RWPE2 (cell line): Measurements from ENCODE around the gene SMIM45.
A peak's percentile ranks its signal among the peaks of the same experiment; 100 is the strongest.

ENCODE experiments used
- ATAC-seq: fragments of 200-7000 bp; cut with Tn5 transposase; 3 replicates; pipeline ENCODE4 v1.9.1; 2021; ENCODE audit warnings: low read depth
- DNase-seq: peaks from one replicate; pipeline ENCODE4 v3.0.0-alpha.2; 2020; ENCODE audit warnings: low spot score
- H3K27ac ChIP-seq: fragments of 450-650 bp; 2 replicates; pipeline ENCODE4 v1.5.1; 2017; ENCODE audit warnings: mild to moderate bottlenecking; ENCODE audit not compliant: poor library complexity, severe bottlenecking
- H3K27me3 ChIP-seq: fragments of 250-450 bp; sonication (Bioruptor Pico); 2 replicates; pipeline ENCODE4 v1.5.1; 2021; ENCODE audit warnings: mild to moderate bottlenecking, moderate library complexity; ENCODE audit not compliant: insufficient read depth, poor library complexity, severe bottlenecking
- H3K36me3 ChIP-seq: fragments of 250-450 bp; sonication (Bioruptor Pico); 2 replicates; pipeline ENCODE4 v1.5.1; 2020; ENCODE audit warnings: low read depth, mild to moderate bottlenecking, moderate library complexity
- H3K4me1 ChIP-seq: fragments of 250-450 bp; sonication (Bioruptor Pico); 2 replicates; pipeline ENCODE4 v1.5.1; 2021; ENCODE audit warnings: mild to moderate bottlenecking, moderate library complexity; ENCODE audit not compliant: insufficient read depth, poor library complexity, severe bottlenecking
- H3K4me3 ChIP-seq: fragments of 250-450 bp; sonication (Bioruptor Pico); 2 replicates; pipeline ENCODE4 v1.5.1; 2021; ENCODE audit warnings: mild to moderate bottlenecking, moderate library complexity; ENCODE audit not compliant: severe bottlenecking
- H3K9me3 ChIP-seq: fragments of 250-450 bp; sonication (Bioruptor Pico); 2 replicates; pipeline ENCODE4 v1.5.1; 2021; ENCODE audit warnings: mild to moderate bottlenecking, moderate library complexity; ENCODE audit not compliant: severe bottlenecking
- TF ChIP-seq, protein P1 (sequence below): fragments of 450-650 bp; IDR thresholded peaks from one replicate; pipeline ENCODE4 v1.5.1; 2017; ENCODE audit warnings: mild to moderate bottlenecking, moderate library complexity; ENCODE audit not compliant: poor library complexity, severe bottlenecking

Gene SMIM45

DNA sequence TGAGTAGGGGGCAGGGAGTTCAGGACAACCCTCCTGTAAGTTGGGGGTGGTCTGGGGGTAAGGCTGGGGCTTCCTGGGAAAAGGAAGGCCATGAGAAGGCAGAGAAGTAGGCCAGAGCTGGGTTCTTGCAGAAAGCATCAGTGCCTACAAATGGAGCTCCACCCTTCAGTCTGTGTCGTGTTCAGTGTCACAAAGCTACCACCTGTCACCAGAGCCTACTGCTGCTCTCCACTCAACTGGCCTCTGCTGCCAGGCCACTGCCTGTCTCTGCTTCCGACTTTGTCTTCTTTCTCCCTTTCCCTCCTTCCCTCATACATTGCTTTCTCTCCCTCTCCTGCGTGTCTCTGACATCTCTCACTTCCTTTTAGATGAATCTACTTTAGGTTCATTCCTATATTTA lies 43.3 kb downstream of the SMIM45 start:
- DNase-seq: no peak
- ATAC-seq: no peak
- H3K4me1 ChIP-seq: no peaks in the 10 kb centered on the region
- no peak overlapping the region for H3K27ac ChIP-seq
- no peaks in the 10 kb centered on the region for H3K27me3 ChIP-seq
- no peaks in the 10 kb centered on the region for H3K36me3 ChIP-seq
- no peak overlapping the region for H3K4me3 ChIP-seq
- TF ChIP-seq, protein P1, sequence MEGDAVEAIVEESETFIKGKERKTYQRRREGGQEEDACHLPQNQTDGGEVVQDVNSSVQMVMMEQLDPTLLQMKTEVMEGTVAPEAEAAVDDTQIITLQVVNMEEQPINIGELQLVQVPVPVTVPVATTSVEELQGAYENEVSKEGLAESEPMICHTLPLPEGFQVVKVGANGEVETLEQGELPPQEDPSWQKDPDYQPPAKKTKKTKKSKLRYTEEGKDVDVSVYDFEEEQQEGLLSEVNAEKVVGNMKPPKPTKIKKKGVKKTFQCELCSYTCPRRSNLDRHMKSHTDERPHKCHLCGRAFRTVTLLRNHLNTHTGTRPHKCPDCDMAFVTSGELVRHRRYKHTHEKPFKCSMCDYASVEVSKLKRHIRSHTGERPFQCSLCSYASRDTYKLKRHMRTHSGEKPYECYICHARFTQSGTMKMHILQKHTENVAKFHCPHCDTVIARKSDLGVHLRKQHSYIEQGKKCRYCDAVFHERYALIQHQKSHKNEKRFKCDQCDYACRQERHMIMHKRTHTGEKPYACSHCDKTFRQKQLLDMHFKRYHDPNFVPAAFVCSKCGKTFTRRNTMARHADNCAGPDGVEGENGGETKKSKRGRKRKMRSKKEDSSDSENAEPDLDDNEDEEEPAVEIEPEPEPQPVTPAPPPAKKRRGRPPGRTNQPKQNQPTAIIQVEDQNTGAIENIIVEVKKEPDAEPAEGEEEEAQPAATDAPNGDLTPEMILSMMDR: no peak
- H3K9me3 ChIP-seq: no peaks in the 10 kb centered on the region

GRCh38 chr22:41996826-41997225 lies 44.9 kb downstream of the SMIM45 start:
- Histone ChIP-seq H3K4me1 (no peaks in the 10 kb centered on the region), H3K27me3 (no peaks in the 10 kb centered on the region), H3K36me3 (no peaks in the 10 kb centered on the region), H3K9me3 (no peaks in the 10 kb centered on the region), H3K27ac (no peak overlapping the region), H3K4me3 (no peak overlapping the region)
- TF ChIP-seq, protein P1: no peak
- ATAC-seq: no peak
- no peak for DNase-seq

- ATAC-seq: peak; percentile 84
- peak within 1 kb of the TSS; percentile 29 for H3K4me3 ChIP-seq
- no peak within 1 kb of the TSS for H3K27ac ChIP-seq
Measured at GRCh38 chr22:41998361-41999261, 46.7 kb downstream of the SMIM45 start, which contains the start of gene WBP2NL. Gene WBP2NL (plus strand): TSS chr22:41998788. CDS start chr22:41998819, 31 bp downstream.

DNA sequence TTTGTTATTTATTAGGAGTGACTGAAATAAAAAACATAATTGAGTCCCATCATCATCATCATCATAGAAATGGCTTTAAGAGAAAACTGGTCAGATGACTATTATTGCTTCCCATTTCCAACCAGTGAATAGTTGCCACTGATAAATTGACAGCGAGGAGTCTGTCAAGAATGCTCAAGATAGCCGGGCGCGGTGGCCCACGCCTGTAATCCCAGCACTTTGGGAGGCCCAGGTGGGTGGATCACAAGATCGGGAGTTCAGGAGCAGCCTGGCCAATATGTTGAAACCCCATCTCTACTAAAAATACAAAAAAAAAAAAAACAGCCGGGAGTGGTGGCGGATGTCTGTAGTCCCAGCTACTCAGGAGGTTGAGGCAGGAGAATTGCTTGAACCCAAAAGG lies 48.5 kb downstream of the SMIM45 start:
- Histone ChIP-seq H3K9me3 (no peaks in the 10 kb centered on the region), H3K27ac (no peak overlapping the region), H3K4me3 (no peak overlapping the region), H3K4me1 (no peaks in the 10 kb centered on the region), H3K36me3 (no peaks in the 10 kb centered on the region), H3K27me3 (no peaks in the 10 kb centered on the region)
- ATAC-seq (no peak), DNase-seq (no peak)
- TF ChIP-seq, protein P1: no peak

More at GRCh38 chr22:41998361-41999261, 46.7 kb downstream of the SMIM45 start, which contains the start of gene WBP2NL:
- peak; percentile 82 for DNase-seq
- H3K36me3 ChIP-seq: no peaks in the 10 kb centered on the region
- TF ChIP-seq, protein P1: no peak
- no peaks in the 10 kb centered on the region for H3K4me1 ChIP-seq
- no peaks in the 10 kb centered on the region for H3K27me3 ChIP-seq
- no peaks in the 10 kb centered on the region for H3K9me3 ChIP-seq

DNA sequence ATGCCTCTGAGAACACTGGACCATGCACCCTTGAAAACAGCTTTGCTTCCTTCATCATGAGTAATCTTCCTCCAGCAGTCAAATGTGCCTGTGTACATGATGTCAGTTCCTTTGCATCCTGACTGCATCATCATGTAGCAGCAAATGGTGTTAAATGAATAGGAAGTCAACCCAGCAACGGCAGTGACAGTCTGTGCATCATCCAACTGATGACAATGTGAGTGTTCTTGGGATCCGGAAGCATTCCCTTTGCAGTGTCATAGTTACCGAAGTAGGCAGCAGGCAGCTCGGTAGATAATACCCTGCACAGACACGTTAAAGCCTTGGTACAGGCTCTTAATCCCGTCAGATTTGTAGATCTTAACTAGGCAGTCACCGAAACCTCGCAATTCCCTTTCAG lies 49.2 kb downstream of the SMIM45 start:
- Histone ChIP-seq H3K36me3 (no peaks in the 10 kb centered on the region), H3K4me1 (no peaks in the 10 kb centered on the region), H3K27me3 (no peaks in the 10 kb centered on the region), H3K9me3 (no peaks in the 10 kb centered on the region), H3K27ac (no peak overlapping the region), H3K4me3 (no peak overlapping the region)
- ATAC-seq (no peak), DNase-seq (no peak)
- TF ChIP-seq, protein P1: no peak
